OCI-LY1 (cell line): ENCODE results near the gene CANT1.

ENCODE experiments used
- H2AFZ ChIP-seq: fragments of 200-600 bp; sonication (generic), shearing (Covaris generic); 2 replicates; pipeline ENCODE4 v1.6.0; 2014; ENCODE audit warnings: antibody characterized with exemption, mild to moderate bottlenecking, low read length
- H3F3A ChIP-seq: fragments of 200-600 bp; sonication (generic), shearing (Covaris generic); 2 replicates; pipeline ENCODE4 v1.6.0; 2014; ENCODE audit warnings: mild to moderate bottlenecking, antibody characterized with exemption, low read length, moderate library complexity; ENCODE audit not compliant: insufficient read depth
- H3K27ac ChIP-seq: fragments of 200-600 bp; sonication (generic); 2 replicates; pipeline ENCODE4 v1.5.1; 2014; ENCODE audit warnings: low read length, mixed run types, mild to moderate bottlenecking, low read depth; ENCODE audit not compliant: poor library complexity, severe bottlenecking
- H3K27me3 ChIP-seq: fragments of 200-600 bp; sonication (generic); 2 replicates; pipeline ENCODE4 v1.6.0; 2014; ENCODE audit warnings: antibody characterized with exemption, mild to moderate bottlenecking, low read length, moderate library complexity; ENCODE audit not compliant: insufficient read depth
- H3K36me3 ChIP-seq: fragments of 200-600 bp; sonication (generic); 2 replicates; pipeline ENCODE4 v1.6.1; 2014; ENCODE audit warnings: mild to moderate bottlenecking, antibody characterized with exemption, low read length, moderate library complexity, mixed read lengths; ENCODE audit not compliant: insufficient read depth
- H3K4me1 ChIP-seq: fragments of 200-600 bp; sonication (generic); 2 replicates; pipeline ENCODE4 v1.5.1; 2014; ENCODE audit warnings: mild to moderate bottlenecking, low read length, moderate library complexity; ENCODE audit not compliant: insufficient read depth, severe bottlenecking
- H3K4me2 ChIP-seq: fragments of 200-600 bp; sonication (generic), shearing (Covaris generic); 2 replicates; pipeline ENCODE4 v1.6.1; 2014; ENCODE audit warnings: low read length
- H3K4me3 ChIP-seq: fragments of 200-600 bp; sonication (generic); 2 replicates; pipeline ENCODE4 v1.5.1; 2014; ENCODE audit warnings: low read length, low read depth, mild to moderate bottlenecking, mixed read lengths; ENCODE audit not compliant: poor library complexity, severe bottlenecking
- H3K79me2 ChIP-seq: fragments of 200-600 bp; shearing (Covaris generic); 2 replicates; pipeline ENCODE4 v1.6.1; 2016; ENCODE audit warnings: mixed run types, low read length, mixed read lengths; ENCODE audit not compliant: insufficient read depth
- H3K9ac ChIP-seq: fragments of 200-600 bp; sonication (generic), shearing (Covaris generic); 2 replicates; pipeline ENCODE4 v1.6.1; 2014; ENCODE audit warnings: mild to moderate bottlenecking, low read length, mixed read lengths
- H3K9me2 ChIP-seq: fragments of 200-600 bp; sonication (generic), shearing (Covaris generic); 2 replicates; pipeline ENCODE4 v1.6.1; 2014; ENCODE audit warnings: low read depth, mild to moderate bottlenecking, low read length, mixed read lengths
- H3K9me3 ChIP-seq: fragments of 200-600 bp; shearing (Covaris generic); 2 replicates; pipeline ENCODE4 v1.6.1; 2014; ENCODE audit warnings: low read length, mixed read lengths
- H4K20me1 ChIP-seq: fragments of 200-600 bp; sonication (generic), shearing (Covaris generic); 2 replicates; pipeline ENCODE4 v1.6.0; 2016; ENCODE audit warnings: mild to moderate bottlenecking, low read length; ENCODE audit not compliant: insufficient read depth
- EZH2 ChIP-seq: fragments of 200-600 bp; sonication (generic), shearing (Covaris generic); IDR thresholded peaks from 2 replicates; pipeline ENCODE4 v1.8.0; 2017; ENCODE audit warnings: borderline replicate concordance, mixed run types, mild to moderate bottlenecking, antibody characterized with exemption, low read length, moderate library complexity, mixed read lengths
- TF ChIP-seq, protein P1 (sequence below): fragments of 200-600 bp; sonication (generic), shearing (Covaris generic); IDR thresholded peaks from 2 replicates; pipeline ENCODE4 v1.5.1; 2017; ENCODE audit warnings: mild to moderate bottlenecking, antibody characterized with exemption, low read length, moderate library complexity, mixed read lengths

CANT1 gene

DNA sequence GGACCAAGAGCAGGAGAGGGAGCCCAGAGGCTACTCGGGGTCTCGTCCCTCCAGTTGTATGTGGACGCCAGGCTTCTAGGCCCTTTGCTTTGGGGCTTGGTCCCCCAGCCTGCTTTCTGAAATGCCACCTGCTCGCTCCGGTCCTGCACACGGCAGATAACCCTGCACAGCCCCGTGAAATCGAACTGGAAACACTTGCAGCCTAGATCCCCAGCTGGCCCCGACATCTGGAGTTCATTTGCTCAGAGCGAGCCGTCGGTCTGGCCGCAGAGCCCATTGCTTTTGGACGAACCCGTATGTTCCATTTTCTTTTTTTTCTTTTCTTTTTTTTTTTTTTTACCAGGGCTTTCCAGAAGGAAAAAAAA lies 37.3 kb upstream of the CANT1 start:
- Histone ChIP-seq H4K20me1 (no peaks in the 10 kb centered on the region), H2AFZ (no peak overlapping the region), H3K27ac (no peak overlapping the region), H3F3A (no peaks in the 10 kb centered on the region), H3K9me2 (no peaks in the 10 kb centered on the region), H3K9ac (no peak overlapping the region), H3K4me1 (no peaks in the 10 kb centered on the region), H3K36me3 (no peaks in the 10 kb centered on the region), H3K4me2 (no peak overlapping the region), H3K79me2 (no peaks in the 10 kb centered on the region), H3K9me3 (no peaks in the 10 kb centered on the region), H3K27me3 (no peaks in the 10 kb centered on the region), H3K4me3 (no peak overlapping the region)
- no peak for TF ChIP-seq EZH2

- Histone ChIP-seq H3K27me3 (no peaks in the 10 kb centered on the region), H3K4me3 (no peak overlapping the region), H4K20me1 (no peaks in the 10 kb centered on the region), H3F3A (no peaks in the 10 kb centered on the region), H3K9me3 (no peaks in the 10 kb centered on the region), H3K27ac (no peak overlapping the region), H3K79me2 (no peaks in the 10 kb centered on the region), H2AFZ (no peak overlapping the region), H3K9ac (no peak overlapping the region), H3K4me2 (no peak overlapping the region), H3K4me1 (no peaks in the 10 kb centered on the region), H3K36me3 (no peaks in the 10 kb centered on the region), H3K9me2 (no peaks in the 10 kb centered on the region)
- TF ChIP-seq, protein P1, sequence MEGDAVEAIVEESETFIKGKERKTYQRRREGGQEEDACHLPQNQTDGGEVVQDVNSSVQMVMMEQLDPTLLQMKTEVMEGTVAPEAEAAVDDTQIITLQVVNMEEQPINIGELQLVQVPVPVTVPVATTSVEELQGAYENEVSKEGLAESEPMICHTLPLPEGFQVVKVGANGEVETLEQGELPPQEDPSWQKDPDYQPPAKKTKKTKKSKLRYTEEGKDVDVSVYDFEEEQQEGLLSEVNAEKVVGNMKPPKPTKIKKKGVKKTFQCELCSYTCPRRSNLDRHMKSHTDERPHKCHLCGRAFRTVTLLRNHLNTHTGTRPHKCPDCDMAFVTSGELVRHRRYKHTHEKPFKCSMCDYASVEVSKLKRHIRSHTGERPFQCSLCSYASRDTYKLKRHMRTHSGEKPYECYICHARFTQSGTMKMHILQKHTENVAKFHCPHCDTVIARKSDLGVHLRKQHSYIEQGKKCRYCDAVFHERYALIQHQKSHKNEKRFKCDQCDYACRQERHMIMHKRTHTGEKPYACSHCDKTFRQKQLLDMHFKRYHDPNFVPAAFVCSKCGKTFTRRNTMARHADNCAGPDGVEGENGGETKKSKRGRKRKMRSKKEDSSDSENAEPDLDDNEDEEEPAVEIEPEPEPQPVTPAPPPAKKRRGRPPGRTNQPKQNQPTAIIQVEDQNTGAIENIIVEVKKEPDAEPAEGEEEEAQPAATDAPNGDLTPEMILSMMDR: no peak
These were observed 36.8 kb upstream of the CANT1 start for GRCh38 chr17:79046197-79046915.

GRCh38 chr17:79045842-79046196 lies 36.3 kb upstream of the CANT1 start:
- no peak for TF ChIP-seq EZH2
- TF ChIP-seq, protein P1: peak; percentile 86
- no peaks in the 10 kb centered on the region for H3K9me2 ChIP-seq
- H3K4me3 ChIP-seq: no peak overlapping the region
- no peak overlapping the region for H3K4me2 ChIP-seq
- H3F3A ChIP-seq: no peaks in the 10 kb centered on the region
- no peaks in the 10 kb centered on the region for H3K79me2 ChIP-seq
- no peaks in the 10 kb centered on the region for H4K20me1 ChIP-seq
- H3K27ac ChIP-seq: no peak overlapping the region
- no peak overlapping the region for H2AFZ ChIP-seq
- no peaks in the 10 kb centered on the region for H3K9me3 ChIP-seq
- no peak overlapping the region for H3K9ac ChIP-seq
- no peaks in the 10 kb centered on the region for H3K36me3 ChIP-seq
- no peaks in the 10 kb centered on the region for H3K27me3 ChIP-seq
- H3K4me1 ChIP-seq: no peaks in the 10 kb centered on the region
